BJ (cell line): ENCODE results near the gene FBXW8. TPM values are rescaled to one million over a fixed set of nuclear protein-coding genes. Genes with fewer than 3 reads are reported as not detected.

ENCODE experiments used
- CTCF ChIA-PET: fragments of 350-600 bp; formaldehyde crosslinking; extraction: SDS; loops from one replicate; lab custom pipeline; 2021; ENCODE audit warnings: antibody characterized with exemption, inconsistent platforms; lab: Yijun Ruan, JAX
- POLR2A ChIA-PET: fragments of 300-600 bp; sonication (Branson Sonifier 250); formaldehyde crosslinking; extraction: SDS; loops from one replicate; lab custom pipeline; 2021; ENCODE audit warnings: antibody characterized with exemption; lab: Charles Lee
- DNase-seq: peaks from one replicate; pipeline ENCODE4 v3.0.0-alpha.2; 2011; ENCODE audit warnings: low read depth
- H3K27me3 ChIP-seq: 2 replicates; pipeline ENCODE4 v1.6.0; 2011; ENCODE audit warnings: low read length; ENCODE audit not compliant: control insufficient read depth, insufficient read depth
- H3K36me3 ChIP-seq: 2 replicates; pipeline ENCODE4 v1.5.1; 2011; ENCODE audit warnings: low read length; ENCODE audit not compliant: control insufficient read depth, insufficient read depth
- H3K4me3 ChIP-seq: 2 replicates; pipeline ENCODE4 v1.5.1; 2011; ENCODE audit warnings: low read depth, mild to moderate bottlenecking, control low read depth, low read length
- CTCF ChIP-seq: IDR thresholded peaks from 2 replicates; pipeline ENCODE4 v1.5.1; 2011; ENCODE audit warnings: low read depth, mild to moderate bottlenecking, control low read depth, inconsistent platforms, low read length, moderate library complexity; ENCODE audit not compliant: insufficient read depth
- polyA plus RNA-seq: library from polyadenylated mRNA; depleted of rRNA; stranded (reverse); fragments of >200 nt; gene quantifications from 2 replicates; pipeline ENCODE4 v1.2.3, GENCODE V29; 2011

FBXW8 gene
- polyA plus RNA-seq, 1 experiment, result 27.3 TPM

GRCh38 chr12:117028254-117028653, 117.5 kb downstream of the FBXW8 start:
- Histone ChIP-seq H3K36me3 (peaks cover 36% of the 10 kb centered on the region), H3K4me3 (no peak overlapping the region), H3K27me3 (peaks cover 4% of the 10 kb centered on the region; the same call in 1 of the 2 replicates)
- TF ChIP-seq CTCF, result no peak
- DNase-seq, result no peak
- ChIA-PET POLR2A (no interaction called here), CTCF (interaction anchor here (0.7 to 1.7 kb wide), 4 partner anchors 10 to 123 kb away, joined by 3 to 5 read pairs (median 3); no protein-coding TSS in a partner anchor)

GRCh38 chr12:117030187-117030900, 119.6 kb downstream of the FBXW8 start:
- H3K27me3 ChIP-seq, result peaks cover 16% of the 10 kb centered on the region
- CTCF ChIA-PET, result interaction anchor here (0.7 kb wide), 1 partner anchor 12 kb away, joined by 4 read pairs; no protein-coding TSS in a partner anchor
- H3K4me3 ChIP-seq, result no peak overlapping the region
- POLR2A ChIA-PET, result no interaction called here
- peaks cover 23% of the 10 kb centered on the region for H3K36me3 ChIP-seq
- no peak for DNase-seq
- no peak for TF ChIP-seq CTCF

- ChIA-PET POLR2A (no interaction called here), CTCF (interaction anchor here (0.7 kb wide), 1 partner anchor 8 kb away, joined by 3 read pairs; no protein-coding TSS in a partner anchor)
- Histone ChIP-seq H3K4me3 (no peak overlapping the region), H3K27me3 (peaks cover 19% of the 10 kb centered on the region), H3K36me3 (peaks cover 14% of the 10 kb centered on the region)
- no peak for TF ChIP-seq CTCF
- DNase-seq, result no peak
Measured at GRCh38 chr12:117031843-117032592, 121.3 kb downstream of the FBXW8 start.

GRCh38 chr12:117032593-117033381, 122.0 kb downstream of the FBXW8 start:
- Histone ChIP-seq H3K36me3 (peaks cover 7% of the 10 kb centered on the region), H3K4me3 (no peak overlapping the region), H3K27me3 (peaks cover 20% of the 10 kb centered on the region)
- ChIA-PET POLR2A (no interaction called here), CTCF (no interaction called here)
- DNase-seq, result no peak
- TF ChIP-seq CTCF, result no peak
